GM18909 (cell line): ENCODE measurements around the gene GRAMD4.

Source experiments
- ATAC-seq: cut with Tn5 transposase; IDR thresholded peaks from one replicate; pipeline ENCODE4 v1.9.1; 2021; ENCODE audit warnings: mild to moderate bottlenecking; ENCODE audit not compliant: unreplicated experiment, poor library complexity

The GRAMD4 gene

DNA sequence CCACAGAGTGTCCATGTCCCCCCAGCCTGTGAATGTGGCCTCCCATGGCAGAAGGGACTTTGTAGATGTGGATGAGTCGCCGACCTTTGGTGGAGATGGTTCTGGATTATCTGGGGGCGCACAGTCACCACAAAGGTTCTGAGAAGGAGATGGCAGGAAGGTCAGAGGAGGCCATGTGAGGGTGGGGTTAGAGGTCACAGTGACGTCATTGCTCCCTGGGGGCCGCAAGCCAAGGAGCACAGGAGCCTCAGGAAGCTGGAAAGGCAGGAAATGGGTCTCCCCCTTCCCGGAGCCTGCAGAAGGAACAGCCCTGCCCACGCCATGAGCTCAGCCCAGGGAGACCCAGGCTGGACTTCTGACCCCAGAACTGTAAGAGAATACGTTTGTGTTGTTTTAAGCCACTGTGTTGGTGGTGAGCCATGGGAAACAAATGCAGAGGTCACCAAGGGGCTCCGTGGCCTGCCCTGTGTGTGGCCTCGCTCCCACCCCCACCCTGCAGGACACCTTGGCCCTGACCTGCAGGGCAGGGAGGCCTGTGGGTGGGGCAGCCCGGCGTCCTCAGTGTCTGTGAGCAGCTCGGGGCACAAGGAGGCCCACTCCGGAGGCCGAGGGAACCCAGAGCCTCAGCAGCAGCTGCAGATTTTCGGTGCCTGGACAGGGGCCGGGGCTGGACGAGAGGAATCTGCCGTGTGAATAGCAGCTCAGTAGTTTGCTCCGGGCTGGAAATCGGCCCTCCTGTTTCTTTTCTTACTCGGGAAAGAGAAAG is 32.1 kb downstream of the GRAMD4 start:
- ATAC-seq = no peak

DNA sequence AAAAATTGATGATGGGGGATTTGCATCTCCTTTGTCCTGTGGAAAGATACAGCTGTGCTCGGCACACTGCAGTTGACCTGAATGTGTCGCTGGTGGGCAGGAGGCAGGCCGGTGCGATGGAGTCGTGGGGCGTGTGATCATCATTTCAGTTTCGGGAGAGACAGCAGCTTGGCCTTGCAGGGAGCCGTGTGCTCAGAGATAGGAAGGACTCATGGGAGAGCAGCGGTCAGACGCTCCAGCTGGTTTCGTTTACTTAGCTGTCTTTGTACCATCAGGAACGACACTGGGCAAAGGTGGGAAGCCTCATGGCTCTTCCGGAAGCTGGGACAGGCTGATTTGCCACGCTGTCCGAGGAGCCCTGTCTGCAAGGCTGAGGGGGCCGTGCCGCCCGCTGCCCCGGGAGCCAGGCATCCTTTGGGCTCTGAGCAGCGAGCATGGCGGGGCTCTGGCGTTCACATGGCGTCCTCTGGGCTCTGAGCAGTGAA is 32.7 kb downstream of the GRAMD4 start:
- no peak for ATAC-seq

DNA sequence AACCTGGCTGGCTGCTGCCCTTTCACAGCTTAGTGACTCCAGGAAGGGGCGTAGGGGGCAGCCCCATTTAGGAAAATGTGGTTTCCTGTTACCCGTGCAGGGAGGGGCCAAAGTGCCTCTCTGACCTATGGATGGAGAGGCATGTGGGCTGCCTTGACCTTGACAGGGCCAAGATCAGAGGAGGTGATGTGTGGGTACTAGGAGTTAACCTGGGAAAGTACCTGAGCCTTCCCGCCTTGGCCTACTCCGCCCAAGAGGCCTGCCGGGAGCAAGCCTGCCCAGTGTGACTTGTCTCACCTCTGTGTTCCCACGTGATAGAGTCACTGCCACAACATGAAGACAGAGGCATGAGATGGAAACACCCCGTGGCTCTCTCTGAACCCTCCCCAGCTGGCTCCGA is 33.4 kb downstream of the GRAMD4 start:
- ATAC-seq = no peak

DNA sequence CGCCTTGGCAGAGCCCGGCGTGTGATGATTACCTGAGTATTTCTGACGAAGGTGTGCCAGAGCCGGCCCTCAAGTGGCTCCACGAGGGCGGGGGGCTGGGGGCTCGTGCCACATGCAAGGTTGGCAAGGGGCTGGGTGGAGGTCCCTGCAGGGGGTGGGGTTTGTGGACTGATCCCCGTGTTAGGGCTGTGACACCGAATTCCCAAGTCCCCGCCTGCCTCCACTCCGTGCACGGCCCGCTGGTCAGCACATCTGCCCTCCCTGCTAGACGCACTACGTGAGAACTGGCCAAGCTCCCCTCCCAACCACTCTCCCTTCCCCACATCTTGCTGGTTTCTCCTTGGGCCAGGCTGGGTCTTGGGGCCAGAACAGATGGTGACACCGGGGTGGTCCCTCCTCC is 34.2 kb downstream of the GRAMD4 start:
- no peak for ATAC-seq

DNA sequence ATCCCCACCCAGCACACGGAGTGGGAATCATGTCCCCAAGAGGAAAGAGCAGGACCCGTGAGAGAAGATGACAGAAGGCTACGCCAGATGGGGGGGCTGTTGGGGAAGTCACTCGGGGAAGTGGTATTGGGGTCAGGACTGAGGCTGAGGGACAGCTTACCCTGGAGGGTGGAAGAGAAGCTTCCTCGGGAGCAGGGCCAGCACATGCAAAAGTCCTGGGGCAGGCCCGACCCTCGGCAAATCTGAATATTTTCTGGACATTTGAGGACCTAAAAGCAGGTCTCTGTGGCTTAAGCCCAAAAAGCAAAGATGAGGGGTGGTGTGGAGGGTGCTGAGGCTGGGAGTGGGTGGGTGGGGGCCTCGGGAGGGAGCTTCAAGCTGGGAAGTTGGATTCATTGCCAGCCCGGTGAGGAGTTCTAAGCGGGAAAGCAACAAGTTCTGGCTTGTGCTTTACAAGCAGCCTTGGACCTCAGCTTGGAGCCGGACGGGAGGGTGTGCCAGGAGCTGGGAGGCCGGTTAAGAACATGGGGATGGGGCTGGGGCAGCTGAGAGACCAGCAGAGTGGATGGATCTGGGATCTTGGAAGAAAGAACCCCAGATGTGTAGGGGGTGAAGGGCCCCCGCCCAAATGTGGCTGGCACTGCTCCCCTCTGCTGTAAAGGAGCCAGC is 34.9 kb downstream of the GRAMD4 start:
- no peak for ATAC-seq

DNA sequence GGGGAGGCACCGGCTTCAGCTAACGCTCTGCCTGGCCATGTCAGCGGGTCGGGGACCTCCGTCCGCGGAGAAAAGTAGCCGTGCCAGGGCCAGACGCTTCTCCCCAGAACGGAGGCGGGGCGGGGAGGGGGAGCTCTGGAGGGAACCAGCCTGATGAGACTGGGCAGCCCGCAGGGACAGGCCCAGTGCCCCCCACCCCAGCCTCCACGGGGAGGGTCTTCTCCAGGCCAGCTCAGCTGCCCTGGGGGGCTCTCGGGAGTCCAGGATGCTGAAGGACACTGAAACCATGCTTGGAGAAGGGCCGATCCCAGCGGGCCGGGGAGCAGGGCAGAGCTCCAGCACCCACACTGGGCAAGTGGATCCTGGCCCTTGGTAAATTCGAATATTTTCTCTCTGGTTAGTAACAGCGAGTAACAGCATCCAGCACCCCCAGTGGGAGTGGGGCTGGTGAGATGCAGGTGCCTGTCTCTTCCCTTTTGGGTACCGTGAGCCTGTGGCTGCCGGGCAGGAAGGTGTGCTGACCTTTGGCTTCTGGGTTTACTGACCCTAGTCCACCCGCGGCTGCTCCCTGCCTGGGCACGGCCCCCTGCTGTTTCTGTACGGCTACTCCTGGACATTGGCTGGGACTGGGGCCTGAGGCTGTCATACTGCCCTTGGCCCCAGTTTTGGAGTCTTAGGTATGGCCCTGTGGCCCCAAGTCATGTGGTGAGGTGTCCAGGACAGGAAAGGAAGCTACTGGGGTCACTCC is 35.8 kb downstream of the GRAMD4 start:
- no peak for ATAC-seq

DNA sequence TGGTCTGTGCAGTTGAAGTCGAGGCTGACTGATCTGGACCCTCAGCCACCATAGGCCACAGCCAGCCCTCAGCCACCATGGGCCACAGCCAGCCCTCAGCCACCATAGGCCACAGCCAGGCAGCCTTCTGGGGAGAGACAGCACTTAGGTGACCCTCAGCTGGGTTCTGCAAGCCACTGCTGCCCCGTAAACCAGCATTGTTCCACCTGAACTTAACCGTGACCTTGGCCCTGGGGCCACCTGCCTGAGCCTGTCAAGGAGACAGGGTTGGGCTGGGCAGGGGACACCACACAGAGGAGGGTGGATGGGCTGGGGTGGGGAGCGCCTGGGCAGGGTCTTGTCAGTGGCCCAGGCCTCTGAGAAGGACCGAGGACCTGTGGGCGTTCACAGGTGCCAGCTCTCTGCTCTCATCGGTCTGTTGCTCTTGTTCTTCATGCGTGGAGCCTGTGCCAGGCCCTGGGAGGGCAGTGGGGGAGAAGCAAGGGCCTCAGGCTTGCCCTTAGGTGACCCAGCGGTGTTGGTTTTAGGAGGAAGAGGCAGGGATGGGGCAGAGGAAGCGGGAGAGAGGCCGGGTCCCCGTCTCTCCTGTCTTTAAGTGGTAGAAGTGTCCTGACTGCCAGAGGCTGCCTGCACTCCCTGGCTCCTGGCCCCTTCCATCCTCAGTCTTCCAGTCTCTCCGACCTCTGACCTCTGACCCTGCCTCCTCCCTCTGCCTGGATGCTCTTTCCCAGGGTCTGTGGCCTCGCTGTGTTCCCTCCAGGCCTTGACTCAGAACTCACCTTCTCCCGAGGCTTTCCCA is 36.9 kb downstream of the GRAMD4 start:
- no peak for ATAC-seq

DNA sequence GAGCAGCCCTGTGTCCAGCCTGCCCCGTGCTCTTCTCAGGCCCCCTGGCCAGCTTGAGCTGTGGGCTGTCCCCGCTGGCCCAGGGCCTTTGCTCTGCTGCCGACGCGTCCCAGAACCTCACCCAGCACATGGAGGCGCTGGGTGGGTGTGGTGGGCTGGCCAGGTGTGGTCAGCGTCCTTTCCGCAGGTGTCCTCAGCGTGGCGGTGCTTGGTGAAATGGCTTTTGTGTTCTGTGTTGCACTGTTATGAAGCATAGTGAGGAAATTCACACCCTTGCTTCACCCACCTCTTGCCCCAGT is 37.4 kb downstream of the GRAMD4 start:
- ATAC-seq = no peak

DNA sequence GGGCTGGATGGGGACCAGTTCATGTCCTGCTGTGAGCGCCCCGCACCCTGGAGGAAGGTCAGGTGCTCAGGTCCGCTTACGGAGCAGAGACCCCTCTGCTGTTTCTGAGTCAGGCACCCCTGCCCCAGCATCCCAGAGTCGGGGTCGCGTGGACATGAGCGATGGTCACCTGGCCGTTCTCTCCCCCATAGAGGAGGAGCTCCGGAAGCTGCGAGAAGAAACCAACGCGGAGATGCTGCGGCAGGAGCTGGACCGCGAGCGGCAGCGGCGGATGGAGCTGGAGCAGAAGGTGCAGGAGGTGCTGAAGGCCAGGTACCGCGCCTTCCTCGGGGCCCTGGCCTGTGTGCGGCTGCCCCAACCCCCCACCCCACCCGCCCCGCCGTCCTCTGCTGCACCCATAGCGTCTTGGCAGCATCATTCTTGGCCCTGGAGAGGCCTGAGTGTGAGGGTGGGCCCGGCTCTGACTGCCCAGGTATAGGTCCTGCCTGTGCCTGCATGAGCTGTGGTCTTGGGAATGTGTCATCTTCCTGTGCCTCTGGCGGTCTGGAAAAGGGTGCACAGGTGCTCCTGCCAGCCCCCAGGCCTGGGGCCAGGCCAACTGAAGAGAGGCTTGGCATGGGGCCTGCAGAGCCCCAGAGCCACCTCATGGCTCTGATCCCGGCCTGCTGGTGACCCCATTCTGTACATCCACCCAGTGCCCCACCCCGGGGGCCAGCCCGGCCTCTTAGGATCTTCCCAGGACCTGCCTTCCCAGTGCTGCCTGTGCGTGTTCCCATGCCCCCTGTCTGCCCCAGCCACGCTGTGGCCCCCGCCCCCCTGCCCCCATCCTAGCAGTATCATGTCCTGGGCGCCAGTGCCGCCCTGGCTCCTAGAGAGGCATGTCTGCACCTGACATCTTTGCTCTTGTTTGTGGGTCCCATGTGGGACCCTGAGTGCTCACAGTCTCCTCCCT is 38.1 kb downstream of the GRAMD4 start:
- no peak for ATAC-seq

DNA sequence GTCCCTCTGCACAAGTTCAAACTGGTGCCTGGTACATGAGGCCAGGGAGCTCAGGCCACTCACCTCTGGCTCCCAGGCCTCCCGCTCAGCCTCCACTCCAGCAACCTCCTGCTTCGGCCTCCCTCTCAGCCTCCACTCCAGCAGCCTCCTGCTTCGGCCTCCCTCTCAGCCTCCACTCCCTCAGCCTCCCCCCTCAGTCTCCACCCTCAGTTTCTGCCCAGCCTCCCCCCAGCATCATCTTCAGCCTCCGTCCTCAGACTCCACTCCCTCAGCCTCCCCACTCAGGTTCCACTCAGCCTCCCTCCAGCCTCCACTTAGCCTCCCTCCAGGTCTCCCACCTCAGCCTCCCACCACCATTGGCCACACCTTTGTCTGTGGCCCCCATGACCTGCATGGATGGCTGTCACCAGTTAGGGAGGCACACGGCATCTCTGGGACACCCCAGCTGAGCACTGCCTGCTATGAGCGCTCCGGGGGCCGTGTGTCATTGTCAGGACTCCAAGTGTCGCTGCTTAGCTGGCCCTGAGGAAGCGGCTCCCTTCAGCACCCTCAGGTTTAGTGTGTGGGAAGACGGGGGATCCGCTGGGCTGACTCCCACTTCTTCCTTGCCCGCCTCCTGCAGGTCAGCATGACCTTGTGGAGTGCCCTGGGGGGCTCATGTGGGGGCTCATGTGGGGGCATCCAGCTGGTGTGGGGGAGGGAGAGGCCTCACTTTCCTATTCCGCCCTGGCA is 39.0 kb downstream of the GRAMD4 start:
- ATAC-seq = no peak

DNA sequence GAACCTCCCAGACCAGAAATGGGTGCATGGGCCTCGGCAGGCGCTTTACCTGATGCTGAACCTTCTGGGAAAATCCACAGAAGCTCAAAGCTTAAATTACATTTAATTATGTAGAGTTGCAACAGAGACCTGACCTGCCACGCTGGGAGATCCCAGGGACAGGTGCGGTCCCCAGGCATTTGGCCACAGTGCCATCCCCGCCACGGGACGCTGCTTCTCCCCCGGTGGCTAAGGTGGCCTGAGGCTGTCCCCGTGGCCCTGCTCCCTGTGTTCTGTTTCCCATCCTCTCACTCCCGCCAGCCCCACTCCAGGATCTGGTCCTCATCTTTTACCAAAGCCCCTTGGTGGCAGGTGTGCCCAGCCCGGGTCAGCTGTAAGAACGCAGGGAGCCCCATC is 39.6 kb downstream of the GRAMD4 start:
- no peak for ATAC-seq

DNA sequence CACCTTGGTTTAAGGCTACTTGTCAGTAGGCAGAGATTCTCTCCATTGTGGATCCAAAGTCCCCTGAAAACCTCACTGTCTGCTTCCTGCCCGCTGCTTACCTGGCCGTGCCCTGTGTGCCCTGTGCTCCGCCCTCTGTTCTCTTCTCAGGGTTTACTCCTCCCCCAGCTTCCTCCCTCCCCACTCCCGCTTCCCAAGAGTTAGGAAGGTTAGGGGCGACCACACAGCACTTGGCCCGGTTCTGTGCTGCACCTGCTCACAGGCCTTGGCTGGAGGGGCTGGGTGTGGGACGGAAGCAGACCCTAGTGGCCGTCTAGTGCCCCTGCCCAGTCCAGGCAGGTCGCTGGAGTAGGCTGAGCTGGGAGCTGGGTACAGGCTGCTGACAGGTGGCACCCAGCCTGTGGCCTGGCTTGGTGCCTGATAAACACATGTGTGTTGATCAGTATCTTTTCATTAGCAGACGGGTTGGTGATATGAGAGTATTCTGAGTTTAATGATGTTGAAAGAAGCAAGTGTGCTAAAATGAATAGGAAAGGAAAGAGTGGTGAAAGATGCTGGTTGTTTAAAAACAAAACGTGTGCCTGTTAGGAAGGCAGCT is 40.5 kb downstream of the GRAMD4 start:
- no peak for ATAC-seq

DNA sequence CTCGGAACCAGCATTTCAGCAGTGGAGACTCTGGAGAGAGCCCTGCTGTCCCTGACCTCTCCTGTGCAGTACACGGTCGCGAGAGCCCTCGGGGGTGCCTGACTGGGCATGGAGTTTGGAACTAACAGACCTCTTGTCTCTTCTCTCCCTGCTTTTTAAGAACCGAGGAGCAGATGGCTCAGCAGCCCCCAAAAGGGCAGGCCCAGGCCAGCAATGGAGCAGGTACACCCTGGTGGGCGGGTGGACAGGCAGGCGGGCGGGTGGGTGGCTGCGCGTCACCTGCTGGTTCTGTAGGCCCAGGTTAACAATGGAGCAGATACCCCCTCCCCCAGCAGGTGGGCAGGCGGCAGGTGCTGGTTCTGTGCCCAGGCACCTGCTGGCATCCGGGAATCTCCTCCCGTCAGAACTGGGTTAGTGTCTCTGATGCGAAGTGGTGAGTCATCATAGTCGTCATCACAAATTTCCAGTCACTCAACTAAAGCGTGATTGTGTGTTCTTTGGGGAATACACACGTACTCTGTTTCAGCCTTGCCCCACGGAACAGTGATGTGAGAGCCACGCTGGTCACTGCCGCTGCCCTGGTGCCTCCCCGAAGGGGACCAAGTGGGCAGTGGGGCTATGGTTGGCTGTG is 41.1 kb downstream of the GRAMD4 start:
- no peak for ATAC-seq

DNA sequence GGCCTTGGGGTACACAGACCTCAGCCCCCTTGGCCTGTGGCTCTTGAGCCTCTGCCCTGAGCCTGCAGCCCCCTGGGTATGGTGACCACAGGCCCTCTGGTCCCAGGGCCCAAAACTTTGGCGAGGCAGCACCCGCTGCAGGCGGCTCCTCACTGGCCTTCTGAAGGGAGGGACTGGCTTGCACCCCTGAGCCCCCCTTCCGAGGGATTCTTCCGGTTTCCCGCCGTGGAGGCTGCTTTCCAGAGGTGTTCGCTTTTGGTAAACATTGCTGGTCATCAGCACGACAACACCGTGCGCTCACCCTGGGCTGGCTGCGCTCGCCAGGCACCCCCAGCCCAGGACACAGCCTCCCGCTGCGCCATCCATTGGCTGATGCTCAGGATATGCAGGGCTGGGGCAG is 42.0 kb downstream of the GRAMD4 start:
- ATAC-seq = no peak

DNA sequence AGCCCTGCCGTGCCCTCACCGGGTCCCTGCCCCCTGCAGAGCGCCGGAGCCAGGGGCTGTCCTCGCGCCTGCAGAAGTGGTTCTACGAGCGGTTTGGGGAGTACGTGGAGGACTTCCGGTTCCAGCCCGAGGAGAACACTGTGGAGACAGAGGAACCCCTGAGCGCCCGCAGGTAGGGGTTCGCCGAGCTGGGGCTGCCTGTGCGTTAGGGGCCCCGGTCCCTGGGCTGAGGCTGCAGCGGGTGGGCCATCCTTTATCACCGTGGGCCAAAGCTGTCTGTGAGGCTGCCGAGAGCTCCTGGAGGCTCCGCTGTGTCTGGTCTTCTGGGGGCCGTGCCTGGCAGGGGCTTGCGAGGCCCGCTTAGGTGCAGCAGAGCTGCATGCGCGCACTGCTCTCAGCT is 42.8 kb downstream of the GRAMD4 start:
- ATAC-seq = no peak

DNA sequence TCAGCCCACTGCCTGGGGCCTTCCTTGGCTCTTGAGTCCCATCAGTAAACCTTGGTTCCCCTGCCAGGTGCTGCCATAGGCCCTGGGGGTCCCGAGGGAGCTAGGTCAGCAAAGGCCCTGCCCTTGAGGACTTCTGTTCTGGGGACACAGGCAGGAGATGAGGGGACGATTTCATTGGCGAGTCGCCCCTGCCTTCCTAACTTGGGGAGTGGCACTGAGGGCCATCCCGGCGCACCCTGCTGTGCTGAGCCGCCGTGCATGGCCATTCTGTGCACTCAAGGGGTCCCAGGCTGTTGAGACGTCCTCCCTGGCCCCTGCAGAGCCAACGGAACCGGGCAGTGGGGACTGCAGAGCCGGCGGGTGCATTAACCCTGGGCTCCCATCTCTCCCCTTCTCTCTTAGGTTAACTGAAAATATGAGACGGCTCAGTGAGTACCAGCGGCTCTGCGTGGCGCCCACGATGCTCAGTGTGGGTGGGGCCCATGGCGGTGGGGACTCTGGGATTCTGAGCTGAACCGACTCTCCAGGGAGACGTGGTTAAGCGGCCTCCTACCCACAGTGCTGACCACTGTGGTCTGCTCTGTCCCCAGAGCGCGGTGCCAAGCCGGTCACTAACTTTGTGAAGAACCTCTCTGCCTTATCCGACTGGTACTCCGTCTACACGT is 43.4 kb downstream of the GRAMD4 start:
- no peak for ATAC-seq

DNA sequence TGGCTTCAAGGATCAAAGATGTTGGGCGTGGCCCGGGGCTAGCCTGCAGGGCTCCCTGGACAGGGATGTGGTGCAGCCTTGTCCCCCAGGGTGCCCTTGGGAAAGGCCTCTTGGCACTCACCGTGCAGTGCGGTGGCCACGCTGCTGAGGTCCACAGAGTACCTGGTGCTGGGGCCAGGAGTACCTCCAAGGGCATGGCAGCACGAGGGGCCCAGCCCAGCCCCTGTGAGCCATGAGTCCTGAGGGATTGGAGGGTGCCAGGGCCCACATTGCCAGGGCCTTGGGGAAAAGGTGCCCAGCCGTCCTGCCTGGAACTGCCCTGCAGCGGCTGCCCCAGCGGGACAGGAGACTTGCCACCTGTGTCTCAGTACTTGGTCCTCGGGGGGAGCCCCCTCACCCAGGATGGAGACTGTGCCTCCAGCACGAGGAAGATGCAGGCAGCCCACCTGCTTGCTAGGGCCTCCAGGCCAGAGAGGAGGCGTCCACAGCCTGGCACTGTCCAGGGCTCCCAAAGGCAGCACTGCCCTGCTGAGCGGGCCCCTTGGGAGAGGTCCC is 44.2 kb downstream of the GRAMD4 start:
- no peak for ATAC-seq
